Stimulated activated naive CD8-positive, alpha-beta T cell treated with anti-CD3 and anti-CD28 coated beads, Interleukin-15, amount 100 ng/mL, for 72 hours (primary cell): ENCODE measurements around the gene RAB11FIP3.

ENCODE experiments used
- ATAC-seq: fragments of 150-1000 bp; cut with Tn5 transposase; 2 replicates; pipeline ENCODE4 v1.10.0; 2021; ENCODE audit warnings: mild to moderate bottlenecking, moderate library complexity
- DNase-seq, 2 donors: peaks; one replicate each; pipeline ENCODE4 v3.0.0; 2021 to 2022
- H3K27ac Mint-ChIP-seq, 2 donors: one replicate each; pipeline ENCODE4 v1.8.0; 2022; ENCODE audit warnings: mild to moderate bottlenecking in 2 of 2, mixed read lengths in 2 of 2, moderate library complexity in 2 of 2
- H3K27me3 Mint-ChIP-seq: one replicate; pipeline ENCODE4 v1.8.0; 2022; ENCODE audit warnings: mixed read lengths
- H3K4me1 Mint-ChIP-seq: one replicate; pipeline ENCODE4 v1.8.0; 2022; ENCODE audit warnings: mild to moderate bottlenecking, mixed read lengths
- H3K4me3 Mint-ChIP-seq, 2 donors: one replicate each; pipeline ENCODE4 v1.8.0; 2022; ENCODE audit warnings: mild to moderate bottlenecking in 2 of 2, mixed read lengths in 2 of 2, moderate library complexity in 1 of 2
- H3K9me3 Mint-ChIP-seq, 2 donors: one replicate each; pipeline ENCODE4 v1.8.0; 2022; ENCODE audit warnings: mixed read lengths in 2 of 2

Gene RAB11FIP3

GRCh38 chr16:519841-520687, 94.6 kb downstream of the RAB11FIP3 start:
- H3K9me3 Mint-ChIP-seq: no peaks in the 10 kb centered on the region
- peaks cover 24% of the 10 kb centered on the region for H3K4me1 Mint-ChIP-seq
- DNase-seq: no peak
- no peak overlapping the region for H3K4me3 Mint-ChIP-seq
- H3K27ac Mint-ChIP-seq: peak overlapping the region in 1 of 2 donors; percentile 19
- no peak for ATAC-seq
- no peaks in the 10 kb centered on the region for H3K27me3 Mint-ChIP-seq

GRCh38 chr16:520847-521246, 95.4 kb downstream of the RAB11FIP3 start:
- no peak overlapping the region for H3K27ac Mint-ChIP-seq
- no peak for ATAC-seq
- H3K27me3 Mint-ChIP-seq: no peaks in the 10 kb centered on the region
- no peaks in the 10 kb centered on the region for H3K9me3 Mint-ChIP-seq
- DNase-seq: no peak
- H3K4me3 Mint-ChIP-seq: no peak overlapping the region
- peaks cover 32% of the 10 kb centered on the region for H3K4me1 Mint-ChIP-seq

GRCh38 chr16:521381-522210, 96.1 kb downstream of the RAB11FIP3 start:
- no peak overlapping the region for H3K4me3 Mint-ChIP-seq
- DNase-seq (no peak), ATAC-seq (no peak)
- peaks cover 39% of the 10 kb centered on the region for H3K4me1 Mint-ChIP-seq
- no peaks in the 10 kb centered on the region for H3K9me3 Mint-ChIP-seq
- no peak overlapping the region for H3K27ac Mint-ChIP-seq
- no peaks in the 10 kb centered on the region for H3K27me3 Mint-ChIP-seq

- ATAC-seq (no peak), DNase-seq (no peak)
- Mint-ChIP-seq H3K27me3 (no peaks in the 10 kb centered on the region), H3K27ac (peak overlapping the region; percentile 10 to 43), H3K4me1 (peaks cover 42% of the 10 kb centered on the region), H3K9me3 (no peaks in the 10 kb centered on the region), H3K4me3 (no peak overlapping the region)
These were observed 97.1 kb downstream of the RAB11FIP3 start for GRCh38 chr16:522320-523096.

- H3K4me3 Mint-ChIP-seq: no peak overlapping the region
These were observed 97.8 kb downstream of the RAB11FIP3 start for GRCh38 chr16:523097-523741.

GRCh38 chr16:524274-525040, 99.0 kb downstream of the RAB11FIP3 start:
- Mint-ChIP-seq H3K27ac (peak overlapping the region; percentile 98 to 99), H3K9me3 (no peaks in the 10 kb centered on the region), H3K4me3 (peak overlapping the region; percentile 82 to 87), H3K27me3 (no peaks in the 10 kb centered on the region), H3K4me1 (peaks cover 53% of the 10 kb centered on the region)
- DNase-seq (no peak), ATAC-seq (no peak)

More at GRCh38 chr16:523097-523741, 97.8 kb downstream of the RAB11FIP3 start:
- H3K27me3 Mint-ChIP-seq: no peaks in the 10 kb centered on the region
- H3K27ac Mint-ChIP-seq: peak overlapping the region; percentile 43 to 71
- no peak for ATAC-seq
- H3K9me3 Mint-ChIP-seq: no peaks in the 10 kb centered on the region
- no peak for DNase-seq
- H3K4me1 Mint-ChIP-seq: peaks cover 42% of the 10 kb centered on the region

GRCh38 chr16:525123-525519, 99.7 kb downstream of the RAB11FIP3 start:
- H3K4me3 Mint-ChIP-seq: peak overlapping the region; percentile 82 to 87
- no peaks in the 10 kb centered on the region for H3K27me3 Mint-ChIP-seq
- H3K4me1 Mint-ChIP-seq: peaks cover 59% of the 10 kb centered on the region
- DNase-seq (no peak), ATAC-seq (peak; percentile 5)
- H3K27ac Mint-ChIP-seq: peak overlapping the region; percentile 98 to 99
- H3K9me3 Mint-ChIP-seq: no peaks in the 10 kb centered on the region

GRCh38 chr16:525520-526180, 100.2 kb downstream of the RAB11FIP3 start:
- no peaks in the 10 kb centered on the region for H3K27me3 Mint-ChIP-seq
- H3K4me1 Mint-ChIP-seq: peaks cover 65% of the 10 kb centered on the region
- no peaks in the 10 kb centered on the region for H3K9me3 Mint-ChIP-seq
- peak overlapping the region; percentile 82 to 87 for H3K4me3 Mint-ChIP-seq
- ATAC-seq (peak; percentile 79), DNase-seq (peak; percentile 77 to 89)
- peak overlapping the region; percentile 98 to 99 for H3K27ac Mint-ChIP-seq

- Mint-ChIP-seq H3K9me3 (no peaks in the 10 kb centered on the region), H3K4me1 (peaks cover 65% of the 10 kb centered on the region), H3K27me3 (no peaks in the 10 kb centered on the region), H3K27ac (peak overlapping the region; percentile 98 to 99), H3K4me3 (peak overlapping the region; percentile 82 to 87)
- DNase-seq (peak; percentile 18 to 26), ATAC-seq (no peak)
These were observed 100.9 kb downstream of the RAB11FIP3 start for GRCh38 chr16:526181-527014.

- Mint-ChIP-seq H3K4me1 (peaks cover 65% of the 10 kb centered on the region), H3K27me3 (no peaks in the 10 kb centered on the region), H3K27ac (peak within 1 kb of the TSS; percentile 94 to 99), H3K9me3 (no peaks in the 10 kb centered on the region), H3K4me3 (peak within 1 kb of the TSS; percentile 92 to 95)
- DNase-seq (peak; percentile 89 to 91), ATAC-seq (peak; percentile 79)
These were observed 101.8 kb downstream of the RAB11FIP3 start, which contains the start of gene CAPN15 for GRCh38 chr16:527015-527903. Gene CAPN15 (plus strand): TSS chr16:527712. CDS start chr16:546839, 19,127 bp downstream.

GRCh38 chr16:528111-529011, 102.9 kb downstream of the RAB11FIP3 start:
- Mint-ChIP-seq H3K4me3 (peak overlapping the region; percentile 92 to 95), H3K9me3 (no peaks in the 10 kb centered on the region), H3K4me1 (peaks cover 61% of the 10 kb centered on the region), H3K27ac (peak overlapping the region; percentile 93 to 94), H3K27me3 (no peaks in the 10 kb centered on the region)
- DNase-seq (peak; percentile 49 to 59), ATAC-seq (peak; percentile 8)
